H1 (cell line): ENCODE results near the gene ANK2. TPM values are rescaled to one million over a fixed set of nuclear protein-coding genes. Genes with fewer than 3 reads are reported as not detected.

Source experiments
- CTCF ChIA-PET: fragments of 300-600 bp; sonication (Branson Sonifier 250); formaldehyde crosslinking; loops from one replicate; lab custom pipeline; 2021; ENCODE audit not compliant: partially characterized antibody; lab: Charles Lee
- POLR2A ChIA-PET: fragments of 300-600 bp; sonication (Branson Sonifier 250); formaldehyde crosslinking; loops from one replicate; lab custom pipeline; 2021; ENCODE audit warnings: inconsistent platforms; ENCODE audit not compliant: partially characterized antibody; lab: Charles Lee
- DNase-seq, 2 experiments: peaks; one replicate each; pipeline versions ENCODE4 v3.0.0 to v3.0.0-alpha.2; 2010 to 2022; ENCODE audit warnings: low spot score in 2 of 2, low read depth in 1 of 2, mixed read lengths in 1 of 2
- FAIRE-seq: peaks from 2 replicates; lab custom pipeline; 2011; peaks lifted over from hg19 to GRCh38; lab: Jason Lieb, UNC
- H2AFZ ChIP-seq: 2 replicates; pipeline ENCODE4 v1.8.1; 2012; ENCODE audit warnings: low read length, inconsistent platforms
- H2AK5ac ChIP-seq: 2 replicates; pipeline ENCODE4 v1.6.1; 2013; ENCODE audit warnings: low read depth, low read length
- H2BK120ac ChIP-seq: replicated peaks from 2 replicates; pipeline ENCODE3; 2013; ENCODE audit warnings: low read depth, low read length, inconsistent platforms
- H2BK12ac ChIP-seq: 2 replicates; pipeline ENCODE4 v1.6.1; 2013; ENCODE audit warnings: low read depth, low read length
- H2BK15ac ChIP-seq: 2 replicates; pipeline ENCODE4 v1.6.1; 2013; ENCODE audit warnings: low read length
- H2BK20ac ChIP-seq: 2 replicates; pipeline ENCODE4 v1.6.1; 2013; ENCODE audit warnings: low read length
- H2BK5ac ChIP-seq: 2 replicates; pipeline ENCODE4 v1.6.1; 2013; ENCODE audit warnings: low read depth, low read length
- H3K14ac ChIP-seq: 2 replicates; pipeline ENCODE4 v1.6.1; 2013; ENCODE audit warnings: inconsistent platforms; ENCODE audit not compliant: insufficient read length
- H3K18ac ChIP-seq: 2 replicates; pipeline ENCODE4 v1.6.1; 2013; ENCODE audit warnings: low read length; ENCODE audit errors: extremely low read depth
- H3K23ac ChIP-seq: 2 replicates; pipeline ENCODE4 v1.6.1; 2013; ENCODE audit warnings: inconsistent platforms; ENCODE audit not compliant: insufficient read length
- H3K23me2 ChIP-seq: 2 replicates; pipeline ENCODE4 v1.6.1; 2013; ENCODE audit warnings: low read depth, low read length
- H3K27ac ChIP-seq: 2 replicates; pipeline ENCODE4 v1.6.1; 2011; ENCODE audit warnings: low read depth, low read length, inconsistent platforms
- H3K27me3 ChIP-seq, 4 experiments: replicated peaks in 1 of 4; 1 replicate in 1 of 4; 2 replicates in 3 of 4; pipeline versions ENCODE4 v1.6.1 to v1.8.1; 2011 to 2013; ENCODE audit warnings: low read length in 3 of 4, mild to moderate bottlenecking in 3 of 4, inconsistent platforms in 2 of 4, mixed read lengths in 2 of 4, moderate library complexity in 1 of 4; ENCODE audit not compliant: control insufficient read depth in 3 of 4, insufficient read depth in 3 of 4; ENCODE audit errors: extremely low read depth in 1 of 4
- H3K36me3 ChIP-seq, 4 experiments: 2 replicates each; pipeline versions ENCODE4 v1.6.1 to v1.8.1; 2011 to 2013; ENCODE audit warnings: mild to moderate bottlenecking in 4 of 4, low read length in 3 of 4, moderate library complexity in 2 of 4, control low read depth in 1 of 4, inconsistent platforms in 1 of 4; ENCODE audit not compliant: insufficient read depth in 4 of 4, control insufficient read depth in 2 of 4
- H3K4ac ChIP-seq: replicated peaks from 2 replicates; pipeline ENCODE3; 2013; ENCODE audit warnings: low read length, low read depth, mixed read lengths, inconsistent platforms; ENCODE audit not compliant: insufficient read length
- H3K4me1 ChIP-seq, 4 experiments: replicated peaks in 1 of 4; 1 replicate in 1 of 4; 2 replicates in 3 of 4; pipeline versions ENCODE4 v1.6.1 to v1.8.1; 2011 to 2013; ENCODE audit warnings: low read length in 3 of 4, inconsistent platforms in 2 of 4, mixed read lengths in 1 of 4; ENCODE audit not compliant: insufficient read depth in 4 of 4, control insufficient read depth in 3 of 4
- H3K4me2 ChIP-seq, 2 experiments: 2 replicates each; pipeline versions ENCODE4 v1.6.1 to v1.8.1; 2011 to 2013; ENCODE audit warnings: low read depth in 2 of 2, low read length in 2 of 2, control low read depth in 1 of 2, inconsistent platforms in 1 of 2, mild to moderate bottlenecking in 1 of 2; ENCODE audit not compliant: insufficient read depth in 1 of 2
- H3K4me3 ChIP-seq, 4 experiments: fragments of 200-600, 300-600 bp in 1 of 4; sonication (generic), shearing (Covaris generic), sonication (Bioruptor Twin) in 1 of 4; 2 replicates each; pipeline versions ENCODE4 v1.5.1 to v1.8.1; 2011 to 2016; ENCODE audit warnings: low read length in 4 of 4, low read depth in 3 of 4, control low read depth in 2 of 4, inconsistent platforms in 2 of 4, mild to moderate bottlenecking in 2 of 4, mixed read lengths in 1 of 4, moderate library complexity in 1 of 4; ENCODE audit not compliant: insufficient read depth in 2 of 4; ENCODE audit errors: extremely low read depth in 1 of 4
- H3K56ac ChIP-seq: replicated peaks from 2 replicates; pipeline ENCODE3; 2013; ENCODE audit warnings: low read depth, mild to moderate bottlenecking, mixed read lengths, low read length, inconsistent platforms; ENCODE audit not compliant: insufficient read length
- H3K79me1 ChIP-seq: 2 replicates; pipeline ENCODE4 v1.6.1; 2013; ENCODE audit warnings: low read depth, low read length, control low read depth
- H3K79me2 ChIP-seq, 2 experiments: 2 replicates each; pipeline versions ENCODE4 v1.6.1 to v1.8.1; 2012 to 2013; ENCODE audit warnings: low read length in 2 of 2, mild to moderate bottlenecking in 2 of 2, inconsistent platforms in 1 of 2; ENCODE audit not compliant: insufficient read depth in 2 of 2, control insufficient read depth in 1 of 2
- H3K9ac ChIP-seq, 4 experiments: replicated peaks in 1 of 4; 1 replicate in 1 of 4; 2 replicates in 3 of 4; pipeline versions ENCODE4 v1.6.1 to v1.8.1; 2011 to 2013; ENCODE audit warnings: low read depth in 3 of 4, low read length in 3 of 4, control low read depth in 2 of 4, mild to moderate bottlenecking in 2 of 4, moderate library complexity in 2 of 4, inconsistent platforms in 1 of 4; ENCODE audit errors: extremely low read depth in 1 of 4
- H3K9me3 ChIP-seq, 2 experiments: 2 replicates each; pipeline versions ENCODE4 v1.6.1 to v1.8.1; 2012 to 2013; ENCODE audit warnings: mild to moderate bottlenecking in 2 of 2, moderate library complexity in 2 of 2, control low read depth in 1 of 2, inconsistent platforms in 1 of 2, low read depth in 1 of 2, low read length in 1 of 2, mixed read lengths in 1 of 2; ENCODE audit not compliant: insufficient read depth in 2 of 2
- H4K20me1 ChIP-seq, 2 experiments: replicated peaks in 1 of 2; 2 replicates each; pipeline versions ENCODE3 to v1.8.1; 2011 to 2013; ENCODE audit warnings: inconsistent platforms in 2 of 2, low read length in 2 of 2, mild to moderate bottlenecking in 1 of 2; ENCODE audit not compliant: insufficient read depth in 2 of 2, control insufficient read depth in 1 of 2
- H4K5ac ChIP-seq: 2 replicates; pipeline ENCODE4 v1.6.1; 2013; ENCODE audit warnings: low read length, low read depth, mixed read lengths, inconsistent platforms; ENCODE audit not compliant: insufficient read length
- H4K8ac ChIP-seq: 2 replicates; pipeline ENCODE4 v1.8.0; 2013; ENCODE audit warnings: mild to moderate bottlenecking, moderate library complexity, low read length, inconsistent platforms; ENCODE audit not compliant: insufficient read depth; ENCODE audit errors: extremely low read depth
- H4K91ac ChIP-seq: replicated peaks from 2 replicates; pipeline ENCODE3; 2013; ENCODE audit warnings: low read length, mixed read lengths, inconsistent platforms; ENCODE audit not compliant: insufficient read length
- CBX5 ChIP-seq: fragments of 300-800, 300-1000 bp; sonication (generic); IDR thresholded peaks from 2 replicates; pipeline ENCODE4 v1.7.1; 2016; ENCODE audit warnings: antibody characterized with exemption, low read length, low read depth
- CTBP2 ChIP-seq: IDR thresholded peaks from 2 replicates; pipeline ENCODE4 v1.7.0; 2011; ENCODE audit warnings: borderline replicate concordance, mild to moderate bottlenecking, moderate library complexity, mixed read lengths, low read length; ENCODE audit not compliant: insufficient read depth, insufficient read length
- RXRA ChIP-seq: IDR thresholded peaks from 2 replicates; pipeline ENCODE4 v1.6.1; 2011; ENCODE audit warnings: low read depth, mild to moderate bottlenecking, low read length, moderate library complexity; ENCODE audit not compliant: insufficient read depth
- WGBS, 2 experiments: shearing (Covaris generic) in 1 of 2; methylation state at CpG; one replicate each; pipeline versions ENCODE4 v1.1.6 to v1.1.7; 2013 to 2015; ENCODE audit warnings: low lambda C conversion rate in 2 of 2, mixed read lengths in 2 of 2, inconsistent platforms in 1 of 2, low coverage in 1 of 2, missing lambda C conversion rate in 1 of 2; ENCODE audit not compliant: insufficient replicate concordance in 2 of 2, insufficient coverage in 1 of 2, insufficient read length in 1 of 2; ENCODE audit errors: extremely low coverage in 1 of 2, missing lambda C conversion rate in 1 of 2; 5-methylcytosine and 5-hydroxymethylcytosine counted together
- polyA plus RNA-seq, 7 experiments: library from polyadenylated mRNA; depleted of rRNA in 3 of 7; stranded (reverse) in 5 of 7; unstranded in 2 of 7; fragments of >200 nt in 5 of 7; fragments of 200-250 nt in 2 of 7; gene quantifications; 1 replicate in 5 of 7; 2 replicates in 1 of 7; 4 replicates in 1 of 7; pipeline versions ENCODE4 v1.2.1 to v1.2.3, GENCODE V29; 2011 to 2013; ENCODE audit warnings: missing spikeins in 2 of 7, mixed read lengths in 2 of 7
- total RNA-seq: library from RNA; stranded (reverse); fragmentation: NEBNext Ultra II Directional; extraction: Animal tissue kit (Norgen Biotek cat#: 25700); gene quantifications from 2 replicates; pipeline ENCODE4 v1.2.1, GENCODE V29; 2021

The ANK2 gene
- total and polyA plus RNA-seq, 2 of the 8 experiments (the other 6 are each of a cell fraction or from before 2014, with no cell fraction given): 14.2 to 35.1 TPM

DNA sequence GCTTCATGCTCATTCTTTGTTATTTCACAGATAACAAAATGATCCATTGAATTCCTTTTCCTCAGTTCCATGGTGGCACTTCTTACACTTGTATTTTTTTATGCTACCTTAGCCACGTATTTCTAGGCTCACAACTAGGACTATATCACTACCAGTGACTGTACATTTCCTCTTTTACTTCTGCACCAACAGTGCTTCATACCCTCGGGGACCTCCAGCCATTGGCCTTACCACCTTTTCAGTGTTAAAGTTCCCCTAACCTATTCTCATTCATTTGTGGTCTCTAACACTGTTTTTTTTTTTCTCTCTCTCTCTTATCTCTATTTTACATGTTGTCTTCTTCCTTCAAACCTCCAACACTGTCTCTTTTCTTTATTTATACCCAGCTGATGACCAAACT lies 315.9 kb downstream of the ANK2 start:
- H4K8ac ChIP-seq: no peak overlapping the region
- no peak overlapping the region for H3K4me2 ChIP-seq
- H3K9me3 ChIP-seq: no peaks in the 10 kb centered on the region
- no peak overlapping the region for H2AFZ ChIP-seq
- no peak overlapping the region for H3K23ac ChIP-seq
- H2AK5ac ChIP-seq: no peak overlapping the region
- H3K4ac ChIP-seq: no peak overlapping the region
- no peak overlapping the region for H3K9ac ChIP-seq
- no peak for DNase-seq
- H2BK20ac ChIP-seq: no peak overlapping the region
- no peak overlapping the region for H3K4me3 ChIP-seq
- no peaks in the 10 kb centered on the region for H3K79me2 ChIP-seq
- FAIRE-seq: no peak
- no peak overlapping the region for H2BK15ac ChIP-seq
- H2BK120ac ChIP-seq: no peak overlapping the region
- H3K79me1 ChIP-seq: no peaks in the 10 kb centered on the region
- H3K56ac ChIP-seq: no peak overlapping the region
- H3K27ac ChIP-seq: no peak overlapping the region
- H3K23me2 ChIP-seq: no peaks in the 10 kb centered on the region
- H2BK5ac ChIP-seq: no peak overlapping the region
- no peak overlapping the region for H4K91ac ChIP-seq
- peaks cover 4 to 81% (median 46%) of the 10 kb centered on the region in 4 experiments for H3K36me3 ChIP-seq
- no peak overlapping the region for H2BK12ac ChIP-seq
- no peaks in the 10 kb centered on the region for H3K27me3 ChIP-seq
- H3K4me1 ChIP-seq: no peaks in the 10 kb centered on the region
- H4K5ac ChIP-seq: no peak overlapping the region
- POLR2A ChIA-PET: no interaction called here
- no peak for TF ChIP-seq RXRA
- no peak for TF ChIP-seq CBX5
- TF ChIP-seq CTBP2: no peak
- TF ChIP-seq, all 59 proteins: peak for 0
- 82% methylated on average over 2 of the region's 2 CpGs; no CpG with 5 or more reads in 1 of the 2 experiments for WGBS, 2 experiments
- CTCF ChIA-PET: no interaction called here
- Histone ChIP-seq H4K20me1 (no peaks in the 10 kb centered on the region), H3K18ac (no peak overlapping the region), H3K14ac (no peak overlapping the region)
